NCI-H2196 (cell line): ENCODE results near the gene SMAP1.

Source experiments
- DNase-seq: peaks from one replicate; lab custom pipeline; 2025; ENCODE audit not compliant: unreplicated experiment; lab: John Stamatoyannopoulos, UW

Gene SMAP1

GRCh38 chr6:70886071-70886470, 218.4 kb downstream of the SMAP1 start:
- no peak for DNase-seq

GRCh38 chr6:70886661-70887060, 219.0 kb downstream of the SMAP1 start:
- no peak for DNase-seq

- DNase-seq = no peak
Measured at GRCh38 chr6:70889270-70889669, 221.6 kb downstream of the SMAP1 start.

- DNase-seq = no peak
Measured at GRCh38 chr6:70894001-70894400, 226.3 kb downstream of the SMAP1 start.

GRCh38 chr6:70900047-70900446, 232.4 kb downstream of the SMAP1 start:
- DNase-seq = no peak

- DNase-seq = no peak
Measured at GRCh38 chr6:70901324-70901723, 233.6 kb downstream of the SMAP1 start.

- DNase-seq = no peak
Measured at GRCh38 chr6:70903665-70904452, 236.2 kb downstream of the SMAP1 start.

- no peak for DNase-seq
Measured at GRCh38 chr6:70905742-70906141, 238.1 kb downstream of the SMAP1 start.
